Psoas muscle (tissue), 8 donors: Measurements from ENCODE around the gene ZNF837. TPM values are rescaled to one million over a fixed set of nuclear protein-coding genes. Genes with fewer than 3 reads are reported as not detected.

ENCODE experiments used
- ATAC-seq, 4 donors: fragments of 200-7000 bp; cut with Tn5 transposase; one replicate each; pipeline ENCODE4 v1.9.1; 2020; ENCODE audit warnings: moderate library complexity in 3 of 4, mild to moderate bottlenecking in 2 of 4
- DNase-seq, 2 donors: peaks; one replicate each; pipeline ENCODE4 v3.0.0-alpha.2; 2020
- H3K27ac ChIP-seq: fragments of 200-600 bp; one replicate; pipeline ENCODE4 v1.8.0; 2022
- H3K27me3 ChIP-seq, 3 donors: fragments of 200-600 bp in 1 of 3; one replicate each; pipeline versions ENCODE4 v1.6.1 to v1.8.0; 2013 to 2022; ENCODE audit warnings: low read length in 2 of 3, mild to moderate bottlenecking in 2 of 3, moderate library complexity in 1 of 3; ENCODE audit not compliant: insufficient read depth in 3 of 3
- H3K36me3 ChIP-seq, 2 donors: fragments of 200-600 bp in 1 of 2; one replicate each; pipeline versions ENCODE4 v1.6.1 to v1.8.0; 2013 to 2022; ENCODE audit warnings: low read depth in 1 of 2, mild to moderate bottlenecking in 1 of 2, moderate library complexity in 1 of 2; ENCODE audit not compliant: insufficient read depth in 1 of 2
- H3K4me1 ChIP-seq: fragments of 200-600 bp; one replicate; pipeline ENCODE4 v1.8.0; 2022
- H3K4me3 ChIP-seq: fragments of 200-600 bp; one replicate; pipeline ENCODE4 v1.8.0; 2022; ENCODE audit warnings: mild to moderate bottlenecking
- H3K9me3 ChIP-seq: fragments of 200-600 bp; one replicate; pipeline ENCODE4 v1.8.0; 2022
- WGBS, 3 donors: extraction: QIAGEN DNeasy Blood & Tissue Kit; methylation state at CpG; one replicate each; pipeline versions ENCODE4 v1.1.6 to v1.1.7; 2013; 5-methylcytosine and 5-hydroxymethylcytosine counted together
- intact Hi-C, 2 donors: fragments of 100-400 bp; cut with DNase I; formaldehyde crosslinking; loops; one replicate each; pipeline versions ENCODE4 v1.11.0 to v1.14.2; 2022
- polyA plus RNA-seq, 3 donors: library from polyadenylated mRNA; stranded (reverse); fragments of 200-250 nt; gene quantifications; one replicate each; pipeline ENCODE4 v1.2.3, GENCODE V29; 2013
- total RNA-seq, 4 donors: library from RNA; stranded (reverse); fragmentation: NEBNext Ultra II Directional in 2 of 4; extraction: Animal tissue kit (Norgen Biotek cat#: 25700) in 2 of 4; gene quantifications; one replicate each; pipeline versions ENCODE4 v1.2.1 to v1.2.4, GENCODE V29; 2021 to 2023
- TF ChIP-seq, protein P1 (sequence below): fragments of 200-600 bp; IDR thresholded peaks from one replicate; pipeline ENCODE4 v1.8.0; 2022; ENCODE audit warnings: antibody characterized with exemption
- donor health status: healthy with polysubstance abuse.
- donor health status: DM: no; HTN: no; CAD: no; lungs with moderate emphysema.
- donor health status: Bipolar disorder and iron deficiency.
- donor health status: healthy.
- donor health status: DM: yes; HTN: yes; CAD: no.
- donor health status: DM: no; HTN: no; CAD: no.
- donor health status: DM: no; HTN: no; CAD: no.
- donor health status: DM: yes; HTN: yes; CAD: no.

ZNF837 gene
- total and polyA plus RNA-seq, 7 donors, result 0.08 to 0.34 (median 0.24) TPM

DNA sequence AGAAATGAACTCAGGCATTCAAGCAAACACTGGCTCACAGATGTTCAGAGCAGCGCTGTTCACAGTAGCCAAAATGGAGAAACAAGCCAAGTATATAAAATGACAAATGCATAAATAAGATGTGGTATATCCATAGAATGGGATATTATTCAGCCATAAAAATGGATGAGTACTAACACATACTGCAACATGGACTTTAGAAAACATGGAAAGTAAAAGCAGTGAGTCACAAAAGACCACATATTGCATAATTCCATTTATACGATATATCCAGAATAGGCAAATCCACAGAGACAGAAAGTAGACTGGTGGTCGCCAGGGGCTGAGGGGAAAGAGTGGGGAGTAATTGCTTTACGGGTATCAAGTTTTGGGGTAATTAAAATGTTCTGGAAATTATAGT, 6.6 kb downstream of the ZNF837 start:
- no peak for ATAC-seq

DNA sequence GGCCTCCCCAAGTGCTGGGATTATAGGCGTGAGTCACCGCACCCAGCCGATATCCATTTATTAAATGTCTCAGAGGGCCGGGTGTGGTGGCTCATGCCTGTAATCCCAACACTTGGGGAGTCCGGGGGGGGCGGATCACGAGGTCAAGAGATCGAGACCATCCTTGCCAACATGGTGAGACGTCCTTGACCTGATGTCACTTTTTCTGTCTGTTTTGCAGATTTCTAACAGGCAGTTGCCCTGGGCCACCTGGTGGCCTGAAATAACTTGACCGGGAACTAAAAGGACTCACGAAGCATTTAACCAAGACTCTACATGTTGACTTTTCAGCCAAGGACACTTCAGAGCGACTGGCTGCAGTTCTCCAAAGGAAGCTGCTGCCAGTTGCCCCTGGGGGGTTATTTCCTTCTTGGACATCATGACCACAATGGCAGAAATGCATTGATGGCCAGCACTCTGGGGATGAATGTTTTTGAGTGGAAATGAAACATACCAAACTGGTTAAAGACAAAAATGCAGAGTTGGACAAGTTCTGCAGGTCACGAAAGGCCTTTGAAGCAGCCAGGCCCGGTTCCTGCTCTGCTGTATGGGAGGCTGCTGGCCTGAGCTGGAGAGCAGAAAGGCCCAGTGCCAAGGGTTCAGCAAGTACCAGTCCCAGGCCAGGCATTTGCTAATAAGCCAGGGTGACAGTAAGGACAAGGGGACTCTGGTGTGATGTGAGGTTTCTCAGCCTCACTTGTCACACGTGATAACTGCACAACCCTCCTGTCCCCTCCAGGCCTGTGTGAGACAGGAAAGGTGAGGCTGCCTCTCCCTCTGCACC, 8.3 kb downstream of the ZNF837 start:
- H3K4me1 ChIP-seq, result no peaks in the 10 kb centered on the region
- no peaks in the 10 kb centered on the region for H3K36me3 ChIP-seq
- intact Hi-C loops, result no loop called here
- TF ChIP-seq, protein P1, sequence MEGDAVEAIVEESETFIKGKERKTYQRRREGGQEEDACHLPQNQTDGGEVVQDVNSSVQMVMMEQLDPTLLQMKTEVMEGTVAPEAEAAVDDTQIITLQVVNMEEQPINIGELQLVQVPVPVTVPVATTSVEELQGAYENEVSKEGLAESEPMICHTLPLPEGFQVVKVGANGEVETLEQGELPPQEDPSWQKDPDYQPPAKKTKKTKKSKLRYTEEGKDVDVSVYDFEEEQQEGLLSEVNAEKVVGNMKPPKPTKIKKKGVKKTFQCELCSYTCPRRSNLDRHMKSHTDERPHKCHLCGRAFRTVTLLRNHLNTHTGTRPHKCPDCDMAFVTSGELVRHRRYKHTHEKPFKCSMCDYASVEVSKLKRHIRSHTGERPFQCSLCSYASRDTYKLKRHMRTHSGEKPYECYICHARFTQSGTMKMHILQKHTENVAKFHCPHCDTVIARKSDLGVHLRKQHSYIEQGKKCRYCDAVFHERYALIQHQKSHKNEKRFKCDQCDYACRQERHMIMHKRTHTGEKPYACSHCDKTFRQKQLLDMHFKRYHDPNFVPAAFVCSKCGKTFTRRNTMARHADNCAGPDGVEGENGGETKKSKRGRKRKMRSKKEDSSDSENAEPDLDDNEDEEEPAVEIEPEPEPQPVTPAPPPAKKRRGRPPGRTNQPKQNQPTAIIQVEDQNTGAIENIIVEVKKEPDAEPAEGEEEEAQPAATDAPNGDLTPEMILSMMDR, result no peak
- H3K4me3 ChIP-seq, result no peak overlapping the region
- H3K9me3 ChIP-seq, result no peaks in the 10 kb centered on the region
- ATAC-seq (no peak), DNase-seq (no peak)
- H3K27ac ChIP-seq, result no peak overlapping the region
- 60 to 73% (median 63%) methylated on average over 15 of the region's 15 CpGs for WGBS, 3 donors
- no peaks in the 10 kb centered on the region for H3K27me3 ChIP-seq

More for the DNA sequence above, 6.6 kb downstream of the ZNF837 start:
- intact Hi-C loops, result no loop called here
- no peaks in the 10 kb centered on the region for H3K9me3 ChIP-seq
- no peaks in the 10 kb centered on the region for H3K27me3 ChIP-seq
- TF ChIP-seq, protein P1, result no peak
- no peak overlapping the region for H3K4me3 ChIP-seq
- DNase-seq, result no peak
- H3K36me3 ChIP-seq, result no peaks in the 10 kb centered on the region
- peaks cover 5% of the 10 kb centered on the region for H3K4me1 ChIP-seq
- WGBS, 3 donors, result 81 to 84% (median 84%) methylated on average over 4 of the region's 4 CpGs
- H3K27ac ChIP-seq, result no peak overlapping the region

DNA sequence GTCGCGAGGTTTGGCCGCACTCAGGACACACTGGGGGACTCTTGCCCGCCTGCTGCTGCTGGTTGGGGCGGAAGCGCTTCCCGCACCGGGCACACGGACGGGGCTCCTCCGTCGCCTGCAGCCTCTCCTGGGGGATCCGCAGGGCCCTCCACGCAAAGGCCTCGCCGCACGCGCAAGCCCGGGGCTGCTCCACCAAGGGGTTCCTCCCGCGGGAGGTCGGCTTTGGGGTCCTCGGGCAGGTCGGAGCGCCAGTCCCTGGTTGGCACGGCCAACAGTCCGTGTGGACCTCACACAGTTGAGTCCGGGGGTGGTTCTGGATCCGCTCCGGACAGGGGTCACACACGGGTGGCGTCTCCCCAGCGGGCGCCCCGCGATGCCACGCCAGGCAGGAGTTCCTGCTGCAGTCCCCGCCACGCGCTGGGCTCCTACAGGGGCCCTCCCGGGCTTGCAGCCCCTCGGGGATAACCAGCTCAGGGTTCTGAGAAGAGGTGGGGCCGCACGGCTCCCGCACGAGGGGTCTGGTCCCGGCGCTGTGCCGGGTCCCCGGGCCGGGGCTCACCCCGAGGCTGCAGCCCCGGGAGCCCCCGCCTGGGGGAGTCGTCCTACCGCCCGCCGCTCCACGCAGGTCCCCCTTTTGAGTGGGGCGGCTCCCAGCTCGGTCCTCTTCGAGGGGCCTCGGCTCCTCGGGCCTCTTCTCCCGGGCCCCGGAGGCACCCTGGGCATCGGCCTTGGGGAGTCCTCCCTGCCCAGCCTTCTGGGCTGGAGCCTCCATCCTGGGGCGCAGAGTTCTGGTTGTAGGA, 12.1 kb downstream of the ZNF837 start:
- WGBS, 3 donors, result 76 to 84% (median 83%) methylated on average over 54 to 68 of the region's 68 CpGs
- H3K27me3 ChIP-seq, result no peaks in the 10 kb centered on the region
- intact Hi-C loops, result no loop called here
- ATAC-seq, result no peak
- H3K4me1 ChIP-seq, result no peaks in the 10 kb centered on the region
- TF ChIP-seq, protein P1, result no peak
- H3K9me3 ChIP-seq, result no peaks in the 10 kb centered on the region
- H3K36me3 ChIP-seq, result peaks cover 0 to 5% of the 10 kb centered on the region in 2 donors
- H3K27ac ChIP-seq, result no peak overlapping the region
- peak in 1 of 2 donors; percentile 45 for DNase-seq
- no peak overlapping the region for H3K4me3 ChIP-seq

DNA sequence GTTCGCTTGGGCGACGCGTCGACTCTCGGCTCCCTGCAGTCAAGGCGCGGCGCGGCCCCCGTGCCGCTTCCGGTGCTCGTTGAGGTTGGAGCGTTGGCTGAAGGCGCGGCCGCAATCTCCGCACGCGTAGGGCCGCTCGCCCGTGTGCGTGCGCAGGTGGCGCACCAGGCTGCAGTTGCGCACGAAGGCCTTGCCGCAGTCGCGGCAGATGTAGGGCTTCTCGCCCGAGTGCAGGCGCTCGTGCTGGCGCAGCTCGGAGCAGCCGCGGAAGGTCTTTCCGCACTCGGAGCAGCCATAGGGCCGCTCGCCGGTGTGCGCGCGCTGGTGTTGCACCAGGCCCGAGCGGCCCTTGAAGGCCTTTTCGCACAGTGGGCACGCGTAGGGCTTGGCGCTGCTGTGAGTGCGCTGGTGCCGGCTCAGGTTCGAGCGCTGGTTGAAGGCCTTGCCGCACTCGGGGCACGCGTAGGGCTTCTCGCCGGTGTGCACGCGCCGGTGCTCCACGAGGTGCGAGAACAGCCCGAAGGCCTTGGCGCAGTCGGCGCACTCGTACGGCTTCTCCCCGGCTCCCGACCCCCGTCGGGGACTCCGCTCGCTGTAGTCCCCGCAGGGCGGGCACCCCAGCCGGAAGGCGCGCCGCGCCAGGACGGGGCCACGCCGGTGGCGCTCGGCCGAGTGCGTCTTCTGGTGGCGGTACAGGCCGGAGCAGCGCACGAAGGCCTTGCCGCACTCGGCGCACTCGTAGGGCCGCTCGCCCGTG, 13.0 kb downstream of the ZNF837 start:
- Histone ChIP-seq H3K9me3 (no peaks in the 10 kb centered on the region), H3K4me3 (no peak overlapping the region), H3K4me1 (no peaks in the 10 kb centered on the region), H3K36me3 (peaks cover 0 to 5% of the 10 kb centered on the region in 2 donors), H3K27ac (no peak overlapping the region), H3K27me3 (no peaks in the 10 kb centered on the region)
- 52 to 59% (median 56%) methylated on average over 102 to 106 of the region's 106 CpGs for WGBS, 3 donors
- TF ChIP-seq, protein P1, result no peak
- ATAC-seq (no peak), DNase-seq (peak in 1 of 2 donors; percentile 36)
- intact Hi-C loops, result no loop called here
